C4-2B (cell line): ENCODE results near the gene VPS13D.

Source experiments
- CTCF ChIP-seq: fragments of 450-650 bp; conservative IDR thresholded peaks from 2 replicates; pipeline ENCODE4 v1.5.1; 2017; ENCODE audit warnings: mild to moderate bottlenecking
- ZFX ChIP-seq: fragments of 450-650 bp; IDR thresholded peaks from 2 replicates; pipeline ENCODE4 v1.6.1; 2017

GRCh38 chr1:12511128-12511484 lies 281.3 kb downstream of the VPS13D start:
- no peak for TF ChIP-seq CTCF
- TF ChIP-seq ZFX, result no peak
